GM12878 (cell line): ENCODE data around the gene CCNY. TPM values are rescaled to one million over a fixed set of nuclear protein-coding genes. Genes with fewer than 3 reads are reported as not detected.

ENCODE experiments used
- ATAC-seq: fragments of 200-7000 bp; cut with Tn5 transposase; 3 replicates; pipeline ENCODE4 v1.9.1; 2020; ENCODE audit warnings: mild to moderate bottlenecking, moderate library complexity
- BruUV-seq: library from RNA; stranded (reverse); fragments of 400-500 nt; replicated peaks from 2 replicates; lab custom pipeline; 2021; lab: Mats Ljungman, UMichigan
- CTCF ChIA-PET: fragments of 300-600 bp; sonication (Branson Sonifier 250); formaldehyde crosslinking; extraction: SDS; loops from one replicate; lab custom pipeline; 2021; ENCODE audit warnings: inconsistent platforms; lab: Yijun Ruan, JAX
- POLR2A ChIA-PET: fragments of 350-600 bp; formaldehyde crosslinking; extraction: SDS; loops from one replicate; lab custom pipeline; 2021; ENCODE audit warnings: inconsistent platforms; lab: Charles Lee
- RAD21 ChIA-PET: fragments of 300-600 bp; sonication (Branson Sonifier 250); formaldehyde crosslinking; loops from one replicate; lab custom pipeline; 2023; ENCODE audit warnings: antibody characterized with exemption; ENCODE audit not compliant: unreplicated experiment; lab: Charles Lee
- SMC1A ChIA-PET: fragments of 300-600 bp; sonication (Branson Sonifier 250); formaldehyde crosslinking; loops from one replicate; lab custom pipeline; 2023; ENCODE audit not compliant: unreplicated experiment, uncharacterized antibody; lab: Charles Lee
- DNase-seq: peaks from one replicate; pipeline ENCODE4 v3.0.0-alpha.2; 2011; ENCODE audit warnings: low read depth, low spot score
- FAIRE-seq: peaks from 3 replicates; lab custom pipeline; 2011; peaks lifted over from hg19 to GRCh38; lab: Jason Lieb, UNC
- H2AFZ ChIP-seq: 2 replicates; pipeline ENCODE4 v1.6.0; 2011; ENCODE audit warnings: low read depth, low read length, control low read depth; ENCODE audit not compliant: control insufficient read depth
- H3K27ac ChIP-seq: 2 replicates; pipeline ENCODE4 v1.5.1; 2011; ENCODE audit warnings: control low read depth; ENCODE audit not compliant: control insufficient read depth, insufficient read depth
- H3K27me3 ChIP-seq, 2 experiments: replicated peaks in 1 of 2; 2 replicates each; pipeline versions ENCODE4 v1.6.0 to v1.6.1; 2011; ENCODE audit warnings: low read length in 1 of 2; ENCODE audit not compliant: control insufficient read depth in 2 of 2, insufficient read depth in 2 of 2
- H3K36me3 ChIP-seq, 2 experiments: 2 replicates each; pipeline ENCODE4 v1.5.1; 2011; ENCODE audit warnings: low read length in 1 of 2; ENCODE audit not compliant: control insufficient read depth in 2 of 2, insufficient read depth in 2 of 2
- H3K4me1 ChIP-seq: 2 replicates; pipeline ENCODE4 v1.6.1; 2011; ENCODE audit warnings: mild to moderate bottlenecking, low read length, moderate library complexity, mixed read lengths; ENCODE audit not compliant: control insufficient read depth, insufficient read depth
- H3K4me2 ChIP-seq: 2 replicates; pipeline ENCODE4 v1.6.0; 2011; ENCODE audit warnings: control low read depth; ENCODE audit not compliant: control insufficient read depth, insufficient read depth
- H3K4me3 ChIP-seq: fragments of 200-600 bp; sonication (generic); 2 replicates; pipeline ENCODE4 v1.5.1; 2016
- H3K79me2 ChIP-seq: 2 replicates; pipeline ENCODE4 v1.6.0; 2011; ENCODE audit warnings: low read length; ENCODE audit not compliant: control insufficient read depth, insufficient read depth
- H3K9ac ChIP-seq: 2 replicates; pipeline ENCODE4 v1.8.0; 2011; ENCODE audit warnings: low read length, control low read depth, mixed read lengths; ENCODE audit not compliant: control insufficient read depth, insufficient read depth
- H3K9me3 ChIP-seq: replicated peaks from 3 replicates; pipeline ENCODE4 v1.5.1; 2011; ENCODE audit warnings: mild to moderate bottlenecking, low read length; ENCODE audit not compliant: control insufficient read depth, insufficient read depth
- H4K20me1 ChIP-seq: 2 replicates; pipeline ENCODE4 v1.6.0; 2011; ENCODE audit not compliant: control insufficient read depth, insufficient read depth
- BCL11A ChIP-seq: IDR thresholded peaks from 2 replicates; pipeline ENCODE4 v1.6.1; 2011; ENCODE audit warnings: low read depth, low read length
- CEBPB ChIP-seq, 2 experiments: fragments of 150-350 bp in 1 of 2; IDR thresholded peaks; 2 replicates each; pipeline ENCODE4 v1.6.1; 2012 to 2014; ENCODE audit warnings: low read depth in 2 of 2, low read length in 2 of 2, borderline replicate concordance in 1 of 2, inconsistent platforms in 1 of 2
- GABPA ChIP-seq: IDR thresholded peaks from 2 replicates; pipeline ENCODE4 v1.6.1; 2014; ENCODE audit warnings: antibody characterized with exemption, low read depth, mild to moderate bottlenecking, inconsistent platforms
- IKZF1 ChIP-seq: fragments of 450-650 bp; conservative IDR thresholded peaks from 2 replicates; pipeline ENCODE4 v1.6.1; 2017; ENCODE audit warnings: antibody characterized with exemption, mild to moderate bottlenecking
- MEF2A ChIP-seq: IDR thresholded peaks from 2 replicates; pipeline ENCODE4 v1.6.1; 2011; ENCODE audit warnings: low read depth, mild to moderate bottlenecking, low read length, moderate library complexity; ENCODE audit not compliant: insufficient read depth
- SIX5 ChIP-seq: IDR thresholded peaks from 2 replicates; pipeline ENCODE4 v1.6.1; 2011; ENCODE audit warnings: mild to moderate bottlenecking, low read depth, low read length, moderate library complexity; ENCODE audit not compliant: severe bottlenecking
- SUZ12 ChIP-seq: fragments of 200-600 bp; sonication (generic); IDR thresholded peaks from one replicate; pipeline ENCODE4 v1.6.1; 2018; ENCODE audit warnings: antibody characterized with exemption, mild to moderate bottlenecking; ENCODE audit not compliant: unreplicated experiment
- TAF1 ChIP-seq: IDR thresholded peaks from 2 replicates; pipeline ENCODE4 v1.6.1; 2011; ENCODE audit warnings: mild to moderate bottlenecking, low read depth, low read length, borderline replicate concordance
- ZNF384 ChIP-seq: IDR thresholded peaks from 2 replicates; pipeline ENCODE4 v1.6.1; 2012; ENCODE audit warnings: low read depth, mild to moderate bottlenecking, low read length, improper control_type of control experiment, borderline replicate concordance
- WGBS: methylation state at CpG from one replicate; pipeline ENCODE4 v1.1.6; 2016; ENCODE audit warnings: low lambda C conversion rate; ENCODE audit not compliant: insufficient replicate concordance, insufficient coverage; ENCODE audit errors: missing lambda C conversion rate; 5-methylcytosine and 5-hydroxymethylcytosine counted together
- in situ Hi-C: fragments of 300-500 bp; cut with MboI; formaldehyde crosslinking; loops from 9 replicates; pipeline ENCODE4 v1.14.3; 2018; ENCODE audit warnings: mixed read lengths
- intact Hi-C: fragments of 100-400 bp; cut with micrococcal nuclease; formaldehyde crosslinking; loops from one replicate; pipeline ENCODE4 v1.14.2; 2022; ENCODE audit not compliant: unreplicated experiment
- polyA plus RNA-seq, 11 experiments: library from polyadenylated mRNA; depleted of rRNA in 4 of 11; unstranded in 6 of 11; stranded (reverse) in 5 of 11; fragments of >200 nt; fragmentation: Nextera tagmentation in 4 of 11; fragmentation: Illumina TruSeq in 1 of 11; extraction: Ambion mirVana in 4 of 11; extraction: Trizol in 1 of 11; gene quantifications; 1 replicate in 1 of 11; 2 replicates in 10 of 11; pipeline versions ENCODE4 v1.2.1 to v1.2.3, GENCODE V29; 2011 to 2016; ENCODE audit warnings: inconsistent platforms in 2 of 11, missing spikeins in 2 of 11, low read depth in 1 of 11
- total RNA-seq, 4 experiments: library from RNA; depleted of rRNA in 3 of 4; stranded (reverse); fragments of >200 nt in 3 of 4; fragmentation: Illumina TruSeq in 1 of 4; extraction: Trizol in 1 of 4; gene quantifications; 2 replicates each; pipeline versions ENCODE4 v1.2.1 to v1.2.3, GENCODE V29; 2013 to 2021
- TF ChIP-seq, protein P1 (sequence below): fragments of 150-350 bp; IDR thresholded peaks from 2 replicates; pipeline ENCODE4 v1.6.1; 2016; ENCODE audit warnings: low read depth, low read length
- TF ChIP-seq, protein P2 (sequence below): fragments of 450-650 bp; IDR thresholded peaks from 2 replicates; pipeline ENCODE4 v1.6.1; 2016; ENCODE audit warnings: mild to moderate bottlenecking

Gene CCNY
- total and polyA plus RNA-seq, 10 of the 15 experiments (the other 5 are each of a cell fraction or from before 2014, with no cell fraction given) = 3.6 to 50.0 (median 26.1) TPM

- no peaks in the 10 kb centered on the region; a peak in 1 of 4 replicates for H3K36me3 ChIP-seq
- H3K27me3 ChIP-seq = no peaks in the 10 kb centered on the region
- ChIA-PET CTCF (no interaction called here), SMC1A (no interaction called here), POLR2A (no interaction called here), RAD21 (no interaction called here)
- H3K9me3 ChIP-seq = peaks cover 6% of the 10 kb centered on the region; the same call in 2 of the 3 replicates
- no peak for TF ChIP-seq SIX5
- no peak for TF ChIP-seq MEF2A
- TF ChIP-seq, protein P1, sequence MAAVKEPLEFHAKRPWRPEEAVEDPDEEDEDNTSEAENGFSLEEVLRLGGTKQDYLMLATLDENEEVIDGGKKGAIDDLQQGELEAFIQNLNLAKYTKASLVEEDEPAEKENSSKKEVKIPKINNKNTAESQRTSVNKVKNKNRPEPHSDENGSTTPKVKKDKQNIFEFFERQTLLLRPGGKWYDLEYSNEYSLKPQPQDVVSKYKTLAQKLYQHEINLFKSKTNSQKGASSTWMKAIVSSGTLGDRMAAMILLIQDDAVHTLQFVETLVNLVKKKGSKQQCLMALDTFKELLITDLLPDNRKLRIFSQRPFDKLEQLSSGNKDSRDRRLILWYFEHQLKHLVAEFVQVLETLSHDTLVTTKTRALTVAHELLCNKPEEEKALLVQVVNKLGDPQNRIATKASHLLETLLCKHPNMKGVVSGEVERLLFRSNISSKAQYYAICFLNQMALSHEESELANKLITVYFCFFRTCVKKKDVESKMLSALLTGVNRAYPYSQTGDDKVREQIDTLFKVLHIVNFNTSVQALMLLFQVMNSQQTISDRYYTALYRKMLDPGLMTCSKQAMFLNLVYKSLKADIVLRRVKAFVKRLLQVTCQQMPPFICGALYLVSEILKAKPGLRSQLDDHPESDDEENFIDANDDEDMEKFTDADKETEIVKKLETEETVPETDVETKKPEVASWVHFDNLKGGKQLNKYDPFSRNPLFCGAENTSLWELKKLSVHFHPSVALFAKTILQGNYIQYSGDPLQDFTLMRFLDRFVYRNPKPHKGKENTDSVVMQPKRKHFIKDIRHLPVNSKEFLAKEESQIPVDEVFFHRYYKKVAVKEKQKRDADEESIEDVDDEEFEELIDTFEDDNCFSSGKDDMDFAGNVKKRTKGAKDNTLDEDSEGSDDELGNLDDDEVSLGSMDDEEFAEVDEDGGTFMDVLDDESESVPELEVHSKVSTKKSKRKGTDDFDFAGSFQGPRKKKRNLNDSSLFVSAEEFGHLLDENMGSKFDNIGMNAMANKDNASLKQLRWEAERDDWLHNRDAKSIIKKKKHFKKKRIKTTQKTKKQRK = no peak
- TF ChIP-seq GABPA = no peak
- no peak for TF ChIP-seq SUZ12
- TF ChIP-seq CEBPB (IDR thresholded peaks at IDR 0.05; ENCODE audit: borderline replicate concordance in 1 of 2, low read depth in 2 of 2, low read length in 2 of 2) = no peak
- TF ChIP-seq BCL11A = no peak
- no peak for TF ChIP-seq ZNF384
- TF ChIP-seq, protein P2, sequence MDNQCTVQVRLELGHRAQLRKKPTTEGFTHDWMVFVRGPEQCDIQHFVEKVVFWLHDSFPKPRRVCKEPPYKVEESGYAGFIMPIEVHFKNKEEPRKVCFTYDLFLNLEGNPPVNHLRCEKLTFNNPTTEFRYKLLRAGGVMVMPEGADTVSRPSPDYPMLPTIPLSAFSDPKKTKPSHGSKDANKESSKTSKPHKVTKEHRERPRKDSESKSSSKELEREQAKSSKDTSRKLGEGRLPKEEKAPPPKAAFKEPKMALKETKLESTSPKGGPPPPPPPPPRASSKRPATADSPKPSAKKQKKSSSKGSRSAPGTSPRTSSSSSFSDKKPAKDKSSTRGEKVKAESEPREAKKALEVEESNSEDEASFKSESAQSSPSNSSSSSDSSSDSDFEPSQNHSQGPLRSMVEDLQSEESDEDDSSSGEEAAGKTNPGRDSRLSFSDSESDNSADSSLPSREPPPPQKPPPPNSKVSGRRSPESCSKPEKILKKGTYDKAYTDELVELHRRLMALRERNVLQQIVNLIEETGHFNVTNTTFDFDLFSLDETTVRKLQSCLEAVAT = no peak
- no peak for TF ChIP-seq TAF1
- no peak for TF ChIP-seq IKZF1
- no peak overlapping the region for H3K4me3 ChIP-seq
- WGBS = 94% methylated on average over 8 of the region's 8 CpGs
- no peaks in the 10 kb centered on the region for H3K4me1 ChIP-seq
- in situ Hi-C loops (no loop called here), intact Hi-C loops (no loop called here)
- ATAC-seq (no peak), FAIRE-seq (no peak), DNase-seq (no peak)
- no TSS peak for BruUV-seq
- H2AFZ ChIP-seq = no peak overlapping the region
- H4K20me1 ChIP-seq = 0 out of 2 replicates have a peak, but pooled peaks cover 7% of the 10 kb centered on the region
- H3K4me2 ChIP-seq = no peak overlapping the region
- no peak overlapping the region for H3K9ac ChIP-seq
- H3K79me2 ChIP-seq = no peaks in the 10 kb centered on the region; the same call in 1 of the 2 replicates
- H3K27ac ChIP-seq = no peak overlapping the region
These were observed 62.0 kb downstream of the CCNY start for GRCh38 chr10:35398355-35398754.
